CD4-positive, alpha-beta T cell treated with Interleukin-4 for 1 hour (primary cell): ENCODE measurements around the gene MRPS25.

Experiments used
- DNase-seq, 2 donors: peaks; one replicate each; pipeline ENCODE4 v3.0.0-alpha.2; 2020 to 2022

Gene MRPS25

DNA sequence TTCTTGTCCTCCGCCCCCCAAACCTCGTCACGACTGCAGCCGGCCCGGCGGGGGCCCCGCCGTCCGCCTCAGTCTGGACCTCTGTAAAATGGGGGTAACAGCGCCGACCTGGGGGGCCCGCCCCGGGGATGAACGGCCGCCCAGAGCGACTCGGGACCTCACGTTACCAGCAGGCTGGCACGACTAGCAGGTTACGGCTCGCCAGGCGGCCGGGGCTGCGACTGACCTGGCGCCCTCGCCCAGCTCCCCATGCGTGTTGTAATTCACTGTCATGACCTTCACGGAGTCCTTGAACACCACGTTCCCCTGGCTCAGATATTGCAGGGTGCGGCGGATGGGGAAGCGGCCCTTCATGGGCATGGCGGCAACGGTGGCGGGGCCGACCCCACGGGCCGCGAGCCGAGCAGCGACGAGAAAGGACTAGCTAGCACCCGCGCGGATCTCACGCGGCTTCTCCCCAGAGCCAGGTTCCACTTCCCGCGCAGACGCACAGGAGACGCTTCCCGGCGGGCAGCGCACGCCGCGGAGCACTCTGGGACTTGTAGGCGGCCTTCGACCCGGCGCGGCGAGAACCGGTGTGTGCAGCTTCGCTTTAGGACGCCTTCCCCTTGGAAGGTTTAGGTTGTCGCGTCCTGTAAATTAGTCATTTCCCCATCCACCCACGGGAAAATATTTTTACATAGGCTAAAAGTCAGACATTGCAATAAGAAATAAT lies at the start of gene MRPS25:
TSS of gene MRPS25 (minus strand) at position 481 of the 715 bp plus-strand sequence. CDS start at position 360, 121 bp downstream.
- DNase-seq, result peak; percentile 89 to 91

DNA sequence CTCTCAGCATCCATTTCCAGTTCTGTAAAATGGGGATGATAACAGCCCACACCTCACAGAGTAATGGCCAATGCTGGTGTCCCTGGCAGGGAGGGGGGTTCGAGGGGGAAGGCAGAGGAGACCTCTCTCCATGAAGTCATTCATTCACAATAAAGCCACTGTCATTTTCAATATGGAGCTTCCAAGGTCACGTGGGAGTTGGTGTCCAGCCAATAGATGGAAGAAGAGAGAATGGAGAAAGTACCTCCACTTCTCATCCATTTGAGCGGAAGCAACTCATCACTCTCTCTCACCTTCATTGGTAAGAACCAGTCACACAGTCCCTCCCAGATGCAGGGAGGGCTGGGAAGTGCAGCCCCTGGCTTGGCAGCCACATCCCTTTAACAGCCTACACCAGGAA lies 48.8 kb upstream of the MRPS25 start:
- no peak for DNase-seq

DNA sequence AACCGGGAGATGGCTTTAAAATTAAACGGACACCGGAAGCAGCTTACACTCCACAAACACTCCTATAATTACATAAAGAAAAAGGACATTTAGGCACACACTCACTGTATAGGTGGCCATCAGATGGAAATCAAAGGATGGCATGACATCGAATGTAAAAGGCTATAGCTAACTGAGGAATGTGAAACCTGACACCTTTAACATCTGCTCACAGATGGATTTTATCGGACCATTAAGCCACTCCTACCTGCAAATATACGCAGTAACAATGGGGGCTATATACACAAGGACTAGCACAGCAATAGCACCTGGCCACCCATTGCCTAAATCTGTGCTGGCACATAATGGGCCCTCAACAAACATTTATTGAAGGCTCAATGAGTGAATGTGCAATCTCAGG lies 48.4 kb upstream of the MRPS25 start:
- DNase-seq, result no peak

DNA sequence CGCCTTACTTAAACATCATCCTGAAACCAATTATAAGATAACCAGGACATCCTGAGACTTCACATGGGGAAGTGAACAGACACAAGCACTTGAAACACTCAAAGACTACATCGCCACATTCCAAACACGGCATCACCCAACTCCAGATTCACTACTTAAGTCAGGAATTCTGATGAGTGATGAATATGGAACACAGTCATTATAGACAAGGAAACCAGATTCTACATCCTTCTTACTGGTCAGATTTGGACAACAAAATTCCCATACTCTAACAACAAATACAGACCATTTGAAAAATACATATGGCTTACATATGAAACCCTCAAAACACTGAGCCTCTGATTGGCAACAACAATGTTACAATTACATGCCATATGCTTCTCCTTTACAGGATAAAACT lies 46.9 kb upstream of the MRPS25 start:
- DNase-seq, result no peak

DNA sequence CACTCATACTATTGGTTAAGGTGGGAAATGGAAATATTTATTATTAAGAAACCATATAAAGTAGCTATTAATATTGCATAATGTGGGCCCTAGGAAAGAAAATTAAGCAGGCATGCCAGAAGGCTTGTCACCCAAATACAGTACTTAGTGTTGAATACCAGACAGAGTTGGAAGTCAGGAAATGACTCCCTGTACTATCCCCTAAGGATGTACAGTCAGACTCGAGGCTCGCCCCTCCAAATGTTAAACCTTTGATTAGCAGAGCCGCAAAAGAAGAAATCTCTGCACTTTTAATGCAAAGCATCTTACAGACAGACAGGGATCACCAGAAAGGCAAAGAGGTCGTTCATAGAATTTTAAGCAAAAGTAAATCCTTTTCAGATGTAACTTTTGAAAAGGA lies 45.1 kb upstream of the MRPS25 start:
- no peak for DNase-seq

DNA sequence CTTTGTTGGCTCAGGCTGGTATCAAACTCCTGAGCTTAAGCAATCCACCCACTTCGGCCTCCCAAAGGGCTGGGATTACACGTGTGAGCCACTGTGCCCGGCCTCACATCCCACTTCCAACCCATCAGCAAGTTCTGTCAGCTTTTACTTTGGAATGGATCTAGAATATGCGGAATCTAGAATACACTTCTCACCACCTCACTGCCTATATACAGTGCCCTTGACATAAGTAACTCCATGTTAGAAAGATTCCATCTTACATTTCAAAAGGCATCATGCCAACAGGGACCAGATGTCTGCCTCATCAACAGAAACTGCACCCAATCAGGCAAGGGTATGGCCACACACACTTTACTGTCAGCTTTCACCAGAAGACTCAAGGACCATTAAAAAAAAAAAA lies 43.8 kb upstream of the MRPS25 start:
- DNase-seq, result no peak

DNA sequence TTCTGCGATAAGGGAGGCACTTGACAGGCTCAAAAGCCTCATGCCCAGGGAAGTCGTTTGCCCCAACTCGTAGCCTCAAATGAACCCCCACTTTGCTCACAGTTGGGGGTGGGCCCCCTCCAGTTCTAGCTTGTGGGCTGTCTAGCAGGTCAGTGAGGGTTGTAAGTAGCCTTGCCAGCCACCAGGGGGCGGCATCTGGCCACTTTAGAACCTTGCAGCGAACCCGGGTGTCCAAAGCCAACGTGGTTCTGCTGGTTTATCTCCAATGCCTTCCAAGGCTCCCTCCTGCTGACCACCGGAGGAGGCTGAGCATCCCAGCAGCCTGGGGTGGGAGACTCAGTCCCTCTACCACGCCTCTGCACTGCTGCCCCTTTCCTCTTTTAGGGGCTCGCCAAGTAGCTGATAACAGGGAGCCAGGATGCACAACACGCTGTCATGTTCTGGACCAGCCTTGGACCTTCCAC lies 43.0 kb upstream of the MRPS25 start:
- DNase-seq, result peak; percentile 74 to 77

DNA sequence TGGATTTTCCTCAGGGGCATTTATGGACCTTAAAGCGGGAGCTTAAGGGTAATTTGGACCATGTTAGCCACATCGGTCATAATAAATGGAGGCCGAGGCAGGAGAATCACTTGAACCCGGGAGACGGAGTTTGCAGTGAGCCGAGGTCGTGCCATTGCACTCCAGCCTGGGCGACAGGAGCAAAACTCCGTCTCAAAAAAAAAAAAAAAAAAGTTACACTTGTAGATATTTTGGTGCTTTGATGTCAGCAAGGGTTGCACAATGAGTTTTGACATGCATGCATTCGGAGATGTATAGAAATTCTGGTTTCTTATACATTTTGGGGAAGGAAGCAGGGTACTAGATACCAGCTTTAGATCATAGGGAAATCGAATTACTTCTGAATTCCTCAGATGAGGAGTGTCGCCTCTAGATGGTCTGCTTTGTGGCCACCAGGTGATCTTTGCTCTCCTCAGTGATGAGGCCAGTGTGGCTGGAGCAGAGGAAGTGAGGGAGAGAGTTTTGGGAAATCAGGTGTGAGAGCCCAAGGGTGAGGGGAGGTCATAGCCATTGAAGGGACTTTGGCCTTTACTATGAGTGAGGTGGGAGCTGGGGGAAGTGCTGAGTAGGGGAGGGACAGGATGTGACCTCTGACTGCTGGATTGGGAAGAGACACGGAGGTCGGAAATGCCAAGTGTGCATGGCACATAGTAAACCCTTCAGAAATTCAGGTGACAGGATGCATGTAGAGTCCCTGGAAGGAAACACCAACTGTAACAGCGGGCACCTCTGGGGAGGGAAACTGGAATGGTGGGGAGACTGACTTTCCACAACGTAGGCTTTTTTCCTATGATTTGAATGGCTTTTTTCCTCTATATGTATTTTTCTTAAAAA lies 42.2 kb upstream of the MRPS25 start:
- no peak for DNase-seq

DNA sequence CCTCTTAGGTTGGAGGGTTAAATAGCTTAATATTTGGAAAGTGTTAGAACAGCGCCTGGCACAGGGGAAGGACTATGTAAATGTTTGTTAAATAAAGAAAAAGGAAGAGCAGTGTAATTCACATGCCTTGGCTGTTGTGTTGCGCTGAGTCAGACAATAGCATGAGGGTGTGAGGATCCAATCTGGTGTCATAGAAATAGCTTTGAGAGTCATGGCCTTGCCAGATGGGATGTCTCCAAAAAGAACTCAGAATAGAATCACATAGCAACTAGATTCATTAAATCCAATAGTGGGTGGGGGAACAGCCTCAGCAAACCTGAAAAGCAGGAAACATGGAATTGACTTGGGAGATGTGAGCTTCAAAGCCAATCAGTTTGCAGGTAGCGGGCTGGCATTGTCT lies 37.7 kb upstream of the MRPS25 start:
- no peak for DNase-seq

DNA sequence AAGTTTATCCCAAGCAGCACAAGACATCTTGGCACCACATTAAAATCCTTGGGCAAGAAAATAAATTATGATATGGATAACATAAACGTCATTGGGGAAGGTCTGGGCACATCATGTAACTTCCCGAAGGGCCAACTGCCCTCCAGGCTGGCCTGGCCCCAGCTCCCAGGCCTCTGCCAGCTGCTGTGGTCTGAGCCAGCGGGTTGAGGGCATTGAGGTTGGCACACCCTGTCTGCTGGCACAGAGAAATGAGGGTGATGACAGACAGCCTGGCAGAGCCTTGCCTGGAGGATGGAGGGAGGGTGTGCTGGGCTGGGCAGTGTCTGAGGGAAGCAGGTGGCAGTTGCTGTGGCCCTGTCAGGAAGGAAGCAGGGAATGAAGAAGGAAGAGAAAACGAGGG lies 37.1 kb upstream of the MRPS25 start:
- no peak for DNase-seq

DNA sequence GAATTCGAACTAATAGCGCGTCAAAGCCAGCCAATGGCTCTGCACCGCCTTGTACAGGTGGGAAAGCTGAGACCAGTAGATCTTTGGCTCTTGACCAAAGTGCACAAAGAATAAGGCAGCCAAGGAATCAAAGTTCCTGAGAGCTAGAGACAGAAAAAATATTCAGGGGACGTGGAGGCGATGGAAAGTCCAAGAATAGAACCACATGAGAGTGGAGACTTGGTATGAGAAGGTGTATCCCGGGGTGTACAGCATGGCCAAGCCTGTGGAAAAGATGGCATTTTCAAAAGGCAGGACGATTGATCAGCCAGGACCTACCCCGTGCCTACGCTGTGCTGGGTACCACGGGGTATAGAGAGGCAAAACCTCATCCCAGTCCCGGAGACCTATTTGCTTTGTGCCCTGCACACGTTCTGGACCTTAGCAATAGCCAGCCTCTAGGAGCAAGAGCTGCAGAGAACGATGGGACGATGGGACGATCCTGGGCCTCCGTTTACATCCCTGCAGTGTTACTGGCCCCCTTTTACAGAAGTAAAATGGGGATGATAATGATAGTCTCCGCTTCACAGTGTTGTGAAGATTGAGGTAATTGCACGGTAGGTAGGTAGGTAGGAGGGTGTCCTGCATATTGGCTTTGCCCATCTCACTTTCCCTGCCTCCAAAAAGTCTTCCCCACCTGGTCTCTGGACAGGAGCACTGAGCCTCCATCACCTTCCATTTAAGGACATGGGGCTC lies 34.4 kb upstream of the MRPS25 start:
- no peak for DNase-seq

DNA sequence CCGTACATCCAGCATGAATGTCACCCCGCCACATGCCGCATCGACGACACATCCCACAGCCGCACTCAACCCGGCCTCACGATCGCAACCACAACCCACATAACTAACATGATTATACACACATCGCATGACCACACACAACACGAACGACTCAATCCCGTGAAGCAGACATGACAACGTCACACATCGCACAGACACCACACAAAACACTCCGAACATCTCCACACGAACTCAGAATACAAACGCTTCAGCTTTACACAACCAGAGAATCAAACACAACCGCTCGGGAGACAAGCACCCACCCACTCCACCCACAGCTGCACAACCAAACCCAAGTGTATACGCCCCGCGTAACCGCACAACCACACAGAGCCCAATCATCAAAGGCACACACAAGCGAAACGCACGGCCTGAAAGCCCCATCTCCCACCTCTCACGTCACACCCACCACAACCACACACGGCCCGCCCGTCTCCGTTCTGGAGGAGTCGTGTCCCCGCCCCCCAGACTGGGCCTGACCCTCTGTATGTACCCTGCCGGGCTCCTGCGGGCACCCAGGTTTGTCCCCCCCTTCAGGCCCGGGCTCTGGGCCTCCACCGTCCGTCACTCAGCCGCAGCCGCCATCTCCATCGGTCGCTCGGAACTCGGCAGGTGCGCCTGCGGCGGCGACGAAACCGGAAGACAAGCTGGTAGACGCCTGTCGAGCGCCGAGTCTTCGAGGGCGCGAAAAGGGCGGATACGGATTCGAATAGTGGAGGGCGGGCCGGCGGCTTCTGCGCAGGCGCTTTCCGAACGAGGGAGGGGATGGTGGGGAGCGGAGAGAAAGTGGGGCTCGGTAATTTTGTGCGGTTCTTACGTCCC lies 33.6 kb upstream of the MRPS25 start, which contains the start of gene RBSN:
TSS of gene RBSN (minus strand) at position 646 of the 861 bp plus-strand sequence. CDS start 3,028 bp downstream, outside the sequence.
- peak; percentile 96 for DNase-seq

DNA sequence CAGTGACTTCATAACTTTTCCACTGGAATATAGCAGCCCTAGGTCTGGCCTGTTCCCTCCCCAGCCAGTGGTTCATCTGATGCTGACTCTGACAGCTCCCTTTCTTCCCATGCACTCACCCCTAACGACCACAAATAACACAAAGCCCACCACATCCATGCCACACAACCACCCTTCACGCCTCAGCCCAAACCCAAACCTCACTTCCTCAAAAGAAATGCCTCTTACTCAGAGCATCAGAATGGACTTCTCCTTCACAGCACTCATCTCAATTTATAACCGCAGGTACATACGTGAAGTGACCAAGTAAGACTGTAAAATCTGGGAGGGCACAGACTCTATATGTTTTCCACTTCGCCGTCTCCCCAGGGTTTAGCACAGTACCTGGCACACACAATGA lies 32.8 kb upstream of the MRPS25 start:
- peak; percentile 51 to 53 for DNase-seq

DNA sequence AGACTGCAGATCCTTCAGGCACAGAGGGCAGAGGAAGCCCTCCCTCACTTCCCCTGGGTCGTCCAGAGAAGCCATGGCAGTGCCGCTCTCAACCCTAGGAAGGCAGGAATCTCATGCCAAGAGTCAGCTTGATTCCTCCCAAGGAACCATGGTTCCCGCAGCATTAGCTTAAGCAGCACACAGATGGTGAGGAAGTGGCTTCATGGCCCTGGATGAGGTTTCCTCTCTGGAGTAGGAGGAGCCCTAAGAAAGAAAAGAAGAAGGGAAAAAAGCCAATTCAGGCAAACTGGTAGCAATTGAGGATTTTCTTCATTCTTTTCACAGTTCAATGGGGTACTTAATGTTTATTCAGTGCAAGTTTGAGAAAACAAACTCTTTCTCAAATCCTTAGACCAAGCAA lies 30.9 kb upstream of the MRPS25 start:
- no peak for DNase-seq

DNA sequence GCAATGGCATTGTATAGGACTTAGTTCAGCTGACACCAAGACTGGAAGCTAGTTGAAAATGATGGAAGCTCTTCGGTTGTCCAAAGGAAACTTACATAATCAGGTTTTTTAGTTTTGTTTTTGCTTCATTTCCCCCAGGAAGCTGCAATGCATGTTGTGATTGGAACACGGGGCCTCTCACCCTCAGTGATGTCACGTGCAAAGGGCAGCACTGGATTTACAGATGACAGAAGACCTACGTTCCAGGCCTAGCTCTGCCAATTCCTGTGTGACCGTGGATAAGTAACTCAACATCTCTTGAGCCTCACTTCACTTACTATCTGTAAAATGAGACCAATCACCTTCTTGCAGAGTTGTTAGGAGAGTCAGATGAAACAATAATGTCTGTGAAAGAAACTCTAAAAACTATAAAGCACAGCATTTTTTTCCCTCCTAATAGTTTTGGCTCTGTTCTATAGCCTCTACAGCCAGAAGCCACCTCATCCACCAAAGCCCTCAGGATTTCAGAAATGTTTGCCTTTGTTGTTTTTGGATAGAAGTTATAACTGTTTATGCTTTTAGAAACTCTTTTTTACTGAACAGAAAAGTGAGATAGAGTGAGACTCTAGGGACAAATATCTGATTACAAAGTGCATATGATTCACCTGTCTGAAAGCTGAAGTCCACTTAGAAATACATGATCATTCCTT lies 29.2 kb upstream of the MRPS25 start:
- no peak for DNase-seq

DNA sequence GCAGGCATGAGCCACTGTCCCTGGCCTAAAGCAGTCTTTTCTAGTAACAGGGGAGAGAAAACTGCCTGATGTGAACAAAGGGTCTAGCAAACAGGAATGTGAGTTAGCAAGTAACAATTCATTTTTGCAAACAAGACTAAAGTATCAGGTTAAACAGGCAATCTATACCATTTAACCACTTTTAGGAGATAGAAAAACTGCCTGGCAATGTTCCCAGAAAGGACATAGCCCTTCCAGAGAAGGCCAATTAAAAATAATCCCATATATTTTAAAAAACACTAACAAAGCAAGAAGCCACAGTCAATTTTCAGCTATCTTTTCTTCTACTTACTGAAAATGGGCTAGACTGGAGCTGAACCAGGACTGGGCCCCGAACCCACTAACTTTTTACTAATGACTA lies 27.6 kb upstream of the MRPS25 start:
- no peak for DNase-seq

DNA sequence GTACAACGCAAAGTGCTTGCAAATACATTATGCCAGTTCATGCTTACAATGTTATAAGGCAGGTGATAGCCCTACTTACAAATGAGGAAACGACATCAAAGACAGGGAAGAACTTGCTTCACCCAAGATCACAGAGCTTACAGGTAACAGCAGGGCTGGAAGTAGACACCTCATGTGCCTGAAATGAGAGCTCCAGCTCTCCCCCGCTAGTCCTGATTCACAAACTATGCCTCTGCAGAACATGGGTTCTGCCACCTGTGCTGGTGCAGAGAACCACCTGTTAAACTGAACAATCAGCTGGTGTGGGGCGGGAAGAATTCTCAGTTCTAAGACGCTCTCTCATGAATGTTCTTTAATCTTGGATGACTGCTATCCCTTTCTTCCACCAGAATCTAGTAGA lies 26.5 kb upstream of the MRPS25 start:
- DNase-seq, result no peak

DNA sequence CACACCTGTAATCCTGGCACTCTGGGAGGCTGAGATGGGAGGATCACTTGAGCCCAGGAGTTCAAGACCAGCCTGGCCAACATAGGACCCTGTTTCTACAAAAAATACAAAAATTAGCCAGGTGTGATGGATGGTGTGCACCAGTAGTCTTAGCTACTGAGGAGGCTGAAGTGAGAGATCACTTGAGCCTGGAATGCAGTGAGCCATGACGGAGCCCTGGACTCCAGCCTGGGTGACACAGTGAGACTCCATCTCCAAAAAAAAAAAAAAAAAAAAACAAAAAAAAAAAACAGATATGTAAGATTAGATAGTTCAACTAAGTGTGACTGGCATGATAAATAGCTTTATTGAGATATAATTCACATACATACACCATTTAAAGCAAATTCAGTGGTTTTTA lies 24.1 kb upstream of the MRPS25 start:
- no peak for DNase-seq

DNA sequence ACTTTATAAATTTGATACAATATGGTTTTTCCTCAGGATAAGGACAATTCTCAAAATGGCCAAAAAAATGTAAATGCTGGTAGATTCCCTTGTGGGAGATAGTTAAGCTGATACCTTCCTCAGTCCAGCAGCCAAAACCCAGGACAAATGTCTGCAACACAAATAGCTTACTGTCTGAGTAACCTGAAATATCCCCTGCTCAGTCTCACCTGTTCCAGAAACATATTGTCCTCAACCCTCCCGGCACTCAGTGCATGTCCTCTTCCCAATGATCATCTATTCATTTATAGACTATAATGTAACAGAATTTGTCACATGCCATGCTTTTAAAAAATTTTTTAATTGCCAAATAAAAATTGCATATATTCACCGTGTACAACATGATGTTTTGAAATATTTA lies 21.6 kb upstream of the MRPS25 start:
- no peak for DNase-seq

DNA sequence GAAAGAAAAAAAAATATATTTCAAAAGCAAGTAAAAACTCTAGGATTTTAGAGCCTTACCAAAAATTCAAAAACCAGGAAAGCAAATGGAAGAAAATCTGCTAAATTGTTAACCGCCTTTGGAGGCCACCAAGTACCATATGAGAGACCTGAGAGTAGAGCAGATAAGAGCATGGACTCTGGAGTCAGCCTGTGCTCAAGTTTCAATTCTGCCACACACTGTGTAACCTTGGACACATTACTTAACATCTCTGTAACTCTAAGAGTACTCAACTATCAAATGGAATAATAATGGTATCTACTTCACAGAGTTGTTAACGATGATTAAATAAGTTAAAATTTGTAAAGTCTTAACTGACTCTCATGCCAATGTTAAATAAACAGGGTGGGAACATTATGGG lies 21.1 kb upstream of the MRPS25 start:
- no peak for DNase-seq

DNA sequence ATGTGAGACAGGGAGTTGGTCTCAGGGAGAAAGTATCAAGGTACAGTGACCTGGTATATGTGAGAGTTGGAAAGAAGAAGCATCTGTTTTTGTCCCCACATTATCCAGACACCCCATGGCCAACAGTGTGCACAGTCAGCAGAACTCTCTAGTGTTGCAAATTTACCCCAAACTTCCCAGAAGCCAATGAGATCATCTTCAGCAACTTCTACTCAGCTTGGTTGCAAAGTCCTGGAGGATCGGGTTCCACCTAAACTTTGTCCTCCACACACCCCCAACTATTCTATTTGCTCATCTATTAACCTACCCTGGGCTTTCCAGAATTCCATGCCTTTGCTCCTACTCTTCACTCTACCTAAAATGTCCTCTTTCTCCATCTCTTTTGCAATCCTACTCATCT lies 18.1 kb upstream of the MRPS25 start:
- DNase-seq, result no peak
